ENCODE measurements around the gene FBXO44. TPM values are rescaled to one million over a fixed set of nuclear protein-coding genes. Genes with fewer than 3 reads are reported as not detected.

Gene FBXO44
- total and polyA plus RNA-seq, 8 donors: 12.1 to 54.6 (median 16.3) TPM

DNA sequence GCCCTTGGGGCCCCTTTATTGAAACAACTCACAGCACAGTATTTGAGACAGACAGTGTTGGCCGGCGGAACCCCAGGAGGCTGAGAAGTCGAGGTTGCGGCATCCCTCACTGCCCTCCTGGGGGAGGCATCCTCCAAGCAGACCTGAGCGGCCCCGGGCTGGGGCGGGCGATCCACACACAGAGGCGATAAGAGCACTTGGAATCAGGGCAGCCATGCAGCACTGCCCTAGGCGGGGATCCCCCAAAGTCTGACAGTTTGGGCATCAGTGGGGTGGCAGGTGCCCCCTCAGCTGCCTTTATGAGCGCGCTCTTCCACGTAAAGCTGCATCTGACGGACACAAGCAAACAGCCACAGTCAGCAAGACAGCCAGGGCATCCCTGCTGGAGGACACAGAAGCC, 19.8 kb downstream of the FBXO44 start:
- peak in 1 of 6 donors; percentile 37 for DNase-seq
- no peak for ATAC-seq
- Histone ChIP-seq H3K4me3 (no peak overlapping the region), H3K27me3 (no peaks in the 10 kb centered on the region), H3K4me1 (no peaks in the 10 kb centered on the region), H3K36me3 (peaks cover 0 to 7% (median 0%) of the 10 kb centered on the region in 3 donors), H3K9me3 (no peaks in the 10 kb centered on the region), H3K27ac (no peak overlapping the region)
- 96 to 97% methylated on average over 14 of the region's 14 CpGs for WGBS, 2 donors
- no peak for TF ChIP-seq CTCF (IDR thresholded peaks at IDR 0.05)
- intact Hi-C loops (cut with DNase I): no loop called here
- FAIRE-seq: no peak

DNA sequence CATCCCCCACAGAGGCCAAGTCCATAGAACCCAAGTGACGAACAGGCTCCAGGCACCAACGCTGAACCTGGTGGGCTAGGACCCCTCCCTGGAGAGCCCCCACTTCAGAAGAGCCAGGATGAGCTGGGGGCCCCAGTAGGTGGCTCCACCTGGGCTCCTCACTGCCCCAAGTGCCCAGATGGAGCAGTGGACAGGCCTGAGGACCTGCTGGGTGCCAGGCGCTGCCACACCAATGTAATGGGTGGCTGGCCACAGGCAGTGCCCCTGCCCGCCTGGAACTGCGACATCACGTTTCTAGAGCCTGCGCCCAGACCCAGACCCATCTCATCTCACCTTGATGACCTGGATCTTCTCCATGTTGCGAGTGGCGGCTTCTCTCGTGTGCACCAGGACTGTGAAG, 20.6 kb downstream of the FBXO44 start:
- WGBS, 2 donors: 91 to 93% methylated on average over 10 of the region's 10 CpGs
- H3K36me3 ChIP-seq: peaks cover 0 to 7% (median 0%) of the 10 kb centered on the region in 3 donors
- TF ChIP-seq CTCF (IDR thresholded peaks at IDR 0.05): no peak
- H3K27me3 ChIP-seq: no peaks in the 10 kb centered on the region
- H3K9me3 ChIP-seq: no peaks in the 10 kb centered on the region
- no peak for ATAC-seq
- intact Hi-C loops (cut with DNase I): no loop called here
- no peak overlapping the region for H3K4me3 ChIP-seq
- H3K27ac ChIP-seq: no peak overlapping the region
- peak in 1 of 6 donors; percentile 50 for DNase-seq
- FAIRE-seq: no peak
- H3K4me1 ChIP-seq: peaks cover 0 to 6% (median 0%) of the 10 kb centered on the region in 3 donors

DNA sequence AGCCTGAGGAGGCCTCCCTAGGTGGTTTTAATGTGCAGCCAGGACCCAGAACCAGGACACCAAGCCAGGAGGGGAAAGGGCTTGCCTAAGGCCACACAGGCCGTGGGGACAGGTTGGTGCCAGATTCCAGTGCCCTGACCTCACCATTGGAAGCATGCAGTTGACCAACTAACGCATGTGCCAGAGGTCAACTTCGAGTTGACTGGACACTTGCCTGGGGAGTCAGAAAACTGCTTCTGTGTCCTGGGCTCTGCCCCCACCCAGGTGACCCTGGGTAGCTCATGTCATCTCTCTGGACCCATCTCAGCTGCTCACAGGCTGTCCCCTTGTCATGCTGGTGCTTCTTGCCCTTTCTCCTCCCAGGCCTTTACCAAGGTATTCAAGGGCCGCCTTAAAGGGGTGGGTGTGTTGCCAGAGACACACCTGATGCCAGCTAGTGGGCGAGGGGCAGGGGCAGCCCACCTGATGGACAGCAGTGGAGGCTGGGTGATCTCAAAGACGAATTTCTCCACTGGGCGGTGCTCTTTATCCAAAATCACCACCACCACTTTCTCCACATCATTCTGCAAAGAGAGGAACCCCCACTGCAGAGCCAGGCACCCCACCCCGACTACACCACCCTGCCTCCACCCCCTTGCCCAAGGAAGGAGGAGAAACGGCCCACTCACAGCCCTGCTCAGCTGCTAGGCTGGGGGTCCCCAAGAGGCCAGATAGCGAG, 21.9 kb downstream of the FBXO44 start:
- H3K36me3 ChIP-seq: peaks cover 0 to 7% (median 0%) of the 10 kb centered on the region in 3 donors
- ATAC-seq: no peak
- peaks cover 0 to 6% (median 0%) of the 10 kb centered on the region in 3 donors for H3K4me1 ChIP-seq
- WGBS, 2 donors: 78 to 85% methylated on average over 10 of the region's 10 CpGs
- DNase-seq: no peak
- intact Hi-C loops (cut with DNase I): no loop called here
- no peaks in the 10 kb centered on the region for H3K9me3 ChIP-seq
- no peak for FAIRE-seq
- H3K27me3 ChIP-seq: no peaks in the 10 kb centered on the region
- no peak overlapping the region for H3K27ac ChIP-seq
- H3K4me3 ChIP-seq: no peak overlapping the region
- TF ChIP-seq CTCF (IDR thresholded peaks at IDR 0.05): no peak

DNA sequence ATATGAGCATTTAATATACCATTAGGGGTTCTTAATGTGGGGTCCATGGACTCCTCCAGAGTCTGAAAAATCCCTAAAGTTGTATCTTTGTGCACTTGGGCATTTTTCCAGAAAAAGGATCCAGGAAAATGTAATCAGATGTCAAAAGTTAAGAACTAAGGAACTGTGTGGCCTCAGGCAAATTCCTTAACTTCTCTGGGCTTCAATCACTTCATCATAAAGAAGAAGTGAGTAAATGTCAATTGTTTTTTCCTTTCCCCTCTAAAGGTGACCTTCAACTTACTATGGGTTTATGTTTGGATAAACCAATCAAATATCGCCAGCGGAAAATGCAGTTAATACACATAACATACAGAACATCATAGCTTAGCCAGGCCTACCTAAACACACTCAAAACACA, 23.8 kb downstream of the FBXO44 start:
- 94 to 98% methylated on average over 2 of the region's 2 CpGs for WGBS, 2 donors
- no peak for ATAC-seq
- Histone ChIP-seq H3K27ac (no peak overlapping the region), H3K36me3 (peaks cover 0 to 7% (median 0%) of the 10 kb centered on the region in 3 donors), H3K4me3 (no peak overlapping the region), H3K9me3 (no peaks in the 10 kb centered on the region), H3K4me1 (peaks cover 0 to 6% (median 0%) of the 10 kb centered on the region in 3 donors), H3K27me3 (no peaks in the 10 kb centered on the region)
- no peak for DNase-seq
- intact Hi-C loops (cut with DNase I): no loop called here
- TF ChIP-seq CTCF (IDR thresholded peaks at IDR 0.05): no peak
- no peak for FAIRE-seq
